ENCODE measurements around the gene HCN1.

HCN1 gene

GRCh38 chr5:45696206-45696836 lies at the start of gene HCN1:
TSS of gene HCN1 (minus strand) at chr5:45696380.
- peak; percentile 82 for DNase-seq

GRCh38 chr5:45741110-45741509 lies 44.9 kb upstream of the HCN1 start:
- DNase-seq: no peak

GRCh38 chr5:45737153-45737552 lies 41.0 kb upstream of the HCN1 start:
- no peak for DNase-seq

- no peak for DNase-seq
These were observed 29.4 kb upstream of the HCN1 start for GRCh38 chr5:45725537-45725936.

GRCh38 chr5:45697201-45697600 lies 1.0 kb upstream of the HCN1 start:
- peak; percentile 92 for DNase-seq

- DNase-seq: no peak
These were observed 400 bp downstream of the HCN1 start for GRCh38 chr5:45695804-45696156.

- DNase-seq: peak; percentile 61
These were observed 993 bp downstream of the HCN1 start for GRCh38 chr5:45694971-45695803.

GRCh38 chr5:45694255-45694814 lies 1.8 kb downstream of the HCN1 start:
- DNase-seq: no peak

GRCh38 chr5:45692481-45692880 lies 3.7 kb downstream of the HCN1 start:
- no peak for DNase-seq

GRCh38 chr5:45691656-45692055 lies 4.5 kb downstream of the HCN1 start:
- DNase-seq: no peak

- no peak for DNase-seq
These were observed 8.5 kb downstream of the HCN1 start for GRCh38 chr5:45687701-45688100.

- DNase-seq: no peak
These were observed 9.6 kb downstream of the HCN1 start for GRCh38 chr5:45686620-45687019.

GRCh38 chr5:45684118-45684517 lies 12.1 kb downstream of the HCN1 start:
- no peak for DNase-seq

- no peak for DNase-seq
These were observed 15.2 kb downstream of the HCN1 start for GRCh38 chr5:45680950-45681349.

- no peak for DNase-seq
These were observed 18.7 kb downstream of the HCN1 start for GRCh38 chr5:45677524-45677923.

- DNase-seq: no peak
These were observed 23.9 kb downstream of the HCN1 start for GRCh38 chr5:45672271-45672670.

GRCh38 chr5:45648744-45649143 lies 47.4 kb downstream of the HCN1 start:
- DNase-seq: no peak

- DNase-seq: peak; percentile 98
These were observed 53.1 kb downstream of the HCN1 start for GRCh38 chr5:45643056-45643455.

GRCh38 chr5:45642370-45642769 lies 53.8 kb downstream of the HCN1 start:
- no peak for DNase-seq

- DNase-seq: no peak
These were observed 57.1 kb downstream of the HCN1 start for GRCh38 chr5:45639040-45639439.

- no peak for DNase-seq
These were observed 69.0 kb downstream of the HCN1 start for GRCh38 chr5:45627076-45627656.

GRCh38 chr5:45623832-45624231 lies 72.3 kb downstream of the HCN1 start:
- no peak for DNase-seq

GRCh38 chr5:45622365-45622764 lies 73.8 kb downstream of the HCN1 start:
- DNase-seq: no peak

- no peak for DNase-seq
These were observed 78.2 kb downstream of the HCN1 start for GRCh38 chr5:45617859-45618416.
